Uterus (tissue), 2 donors: ENCODE data around the gene EFCAB13.

Experiments
- CTCF ChIP-seq, 4 experiments: fragments of 200-600 bp in 2 of 4; fragments of 450-650 bp in 2 of 4; sonication (generic) in 2 of 4; IDR thresholded peaks; one replicate each; pipeline ENCODE4 v1.5.1; 2016 to 2019; ENCODE audit warnings: antibody characterized with exemption in 4 of 4, mild to moderate bottlenecking in 2 of 4, moderate library complexity in 1 of 4
- POLR2A ChIP-seq, 2 donors: fragments of 450-650 bp; IDR thresholded peaks; one replicate each; pipeline ENCODE4 v1.6.1; 2016; ENCODE audit warnings: antibody characterized with exemption in 2 of 2, mild to moderate bottlenecking in 1 of 2, moderate library complexity in 1 of 2

DNA sequence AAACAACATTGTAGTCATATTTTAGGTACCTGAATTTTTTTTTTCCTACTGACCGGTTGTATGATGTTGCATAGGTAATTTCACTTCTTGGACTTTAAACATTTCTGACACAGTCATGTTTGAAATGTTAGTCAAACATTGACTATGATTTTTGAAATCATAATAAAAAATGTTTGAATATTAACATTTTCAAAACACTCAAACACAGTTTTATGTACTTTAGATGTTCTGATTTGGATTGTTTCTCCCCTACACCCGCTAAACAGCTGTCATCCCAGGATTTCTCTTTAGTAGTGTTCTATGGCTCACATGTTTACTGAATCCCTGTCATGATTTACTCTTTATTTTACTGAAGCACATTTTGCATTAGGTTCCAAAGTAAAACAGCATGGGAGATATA lies 104.2 kb downstream of the EFCAB13 start:
- TF ChIP-seq CTCF (IDR thresholded peaks at IDR 0.05) (no peak), POLR2A (IDR thresholded peaks at IDR 0.05) (no peak)
